Ascending aorta (tissue), 2 donors: Measurements from ENCODE around the gene CLEC19A. TPM values are rescaled to one million over a fixed set of nuclear protein-coding genes. Genes with fewer than 3 reads are reported as not detected.

Experiments
- DNase-seq, 2 donors: peaks; one replicate each; pipeline ENCODE4 v3.0.0-alpha.2; 2019; ENCODE audit warnings: low spot score in 2 of 2
- H3K27ac ChIP-seq, 2 donors: fragments of 200-600 bp; sonication (generic); one replicate each; pipeline ENCODE4 v1.5.1; 2016 to 2017; ENCODE audit warnings: mild to moderate bottlenecking in 1 of 2
- H3K27me3 ChIP-seq: fragments of 200-600 bp; sonication (generic); one replicate; pipeline ENCODE4 v1.5.1; 2017
- H3K36me3 ChIP-seq, 2 donors: fragments of 200-600 bp; sonication (generic); one replicate each; pipeline ENCODE4 v1.5.1; 2016
- H3K4me1 ChIP-seq, 2 donors: fragments of 200-600 bp; sonication (generic); one replicate each; pipeline ENCODE4 v1.5.1; 2016 to 2017; ENCODE audit warnings: mild to moderate bottlenecking in 1 of 2
- H3K4me3 ChIP-seq, 2 donors: fragments of 200-600 bp; sonication (generic); one replicate each; pipeline ENCODE4 v1.5.1; 2016 to 2017; ENCODE audit warnings: mild to moderate bottlenecking in 1 of 2
- H3K9me3 ChIP-seq, 2 donors: fragments of 200-600 bp; sonication (generic); one replicate each; pipeline ENCODE4 v1.5.1; 2016
- intact Hi-C: fragments of 100-400 bp; cut with DNase I; formaldehyde crosslinking; loops from one replicate; pipeline ENCODE4 v1.15.1; 2023
- total RNA-seq: library from RNA; depleted of rRNA; stranded (reverse); fragments of >200 nt; gene quantifications from one replicate; pipeline ENCODE4 v1.1.0, GENCODE V29; 2016
- TF ChIP-seq, protein P1 (sequence below), 3 experiments: fragments of 200-600 bp in 2 of 3; fragments of 450-650 bp in 1 of 3; sonication (generic) in 2 of 3; IDR thresholded peaks; one replicate each; pipeline ENCODE4 v1.5.1; 2016 to 2019; ENCODE audit warnings: antibody characterized with exemption in 3 of 3, mild to moderate bottlenecking in 1 of 3, moderate library complexity in 1 of 3

Gene CLEC19A
- total RNA-seq, 1 donor from 2014 or later = not detected

DNA sequence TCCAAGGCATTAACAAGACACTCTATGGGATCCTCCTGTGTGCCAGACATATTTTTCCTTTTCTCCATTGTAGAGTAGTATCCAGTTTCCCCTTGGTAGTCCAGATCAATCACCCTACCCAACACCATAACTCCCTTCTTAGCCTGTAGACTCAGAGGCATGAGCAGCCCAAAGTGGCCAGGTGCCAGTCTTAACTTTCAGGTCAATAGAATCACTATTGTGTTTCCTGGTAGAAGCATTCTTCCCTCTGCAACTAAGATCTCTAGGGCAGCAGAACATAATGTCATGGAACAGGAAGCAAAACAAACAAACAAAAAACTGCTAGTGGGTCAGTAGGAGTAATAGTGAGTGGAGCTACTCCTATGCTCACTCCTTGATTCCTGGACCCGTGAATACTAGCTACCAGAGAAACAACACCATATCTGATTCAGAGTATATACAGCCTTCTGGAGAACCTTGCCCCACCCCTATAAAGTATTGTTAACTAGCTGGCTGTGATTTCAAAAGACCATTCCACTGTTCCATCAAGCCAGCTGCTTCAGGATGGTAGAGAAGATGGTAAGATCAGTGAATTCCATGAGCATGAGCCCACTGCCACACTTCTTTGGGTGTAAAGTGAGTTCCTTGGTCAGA, 11.2 kb upstream of the CLEC19A start:
- no peaks in the 10 kb centered on the region for H3K9me3 ChIP-seq
- intact Hi-C loops = no loop called here
- no peak for DNase-seq
- no peak overlapping the region for H3K27ac ChIP-seq
- no peaks in the 10 kb centered on the region for H3K36me3 ChIP-seq
- no peaks in the 10 kb centered on the region for H3K4me1 ChIP-seq
- no peaks in the 10 kb centered on the region for H3K27me3 ChIP-seq
- TF ChIP-seq, protein P1, sequence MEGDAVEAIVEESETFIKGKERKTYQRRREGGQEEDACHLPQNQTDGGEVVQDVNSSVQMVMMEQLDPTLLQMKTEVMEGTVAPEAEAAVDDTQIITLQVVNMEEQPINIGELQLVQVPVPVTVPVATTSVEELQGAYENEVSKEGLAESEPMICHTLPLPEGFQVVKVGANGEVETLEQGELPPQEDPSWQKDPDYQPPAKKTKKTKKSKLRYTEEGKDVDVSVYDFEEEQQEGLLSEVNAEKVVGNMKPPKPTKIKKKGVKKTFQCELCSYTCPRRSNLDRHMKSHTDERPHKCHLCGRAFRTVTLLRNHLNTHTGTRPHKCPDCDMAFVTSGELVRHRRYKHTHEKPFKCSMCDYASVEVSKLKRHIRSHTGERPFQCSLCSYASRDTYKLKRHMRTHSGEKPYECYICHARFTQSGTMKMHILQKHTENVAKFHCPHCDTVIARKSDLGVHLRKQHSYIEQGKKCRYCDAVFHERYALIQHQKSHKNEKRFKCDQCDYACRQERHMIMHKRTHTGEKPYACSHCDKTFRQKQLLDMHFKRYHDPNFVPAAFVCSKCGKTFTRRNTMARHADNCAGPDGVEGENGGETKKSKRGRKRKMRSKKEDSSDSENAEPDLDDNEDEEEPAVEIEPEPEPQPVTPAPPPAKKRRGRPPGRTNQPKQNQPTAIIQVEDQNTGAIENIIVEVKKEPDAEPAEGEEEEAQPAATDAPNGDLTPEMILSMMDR (IDR thresholded peaks at IDR 0.05) = no peak
- H3K4me3 ChIP-seq = no peak overlapping the region

DNA sequence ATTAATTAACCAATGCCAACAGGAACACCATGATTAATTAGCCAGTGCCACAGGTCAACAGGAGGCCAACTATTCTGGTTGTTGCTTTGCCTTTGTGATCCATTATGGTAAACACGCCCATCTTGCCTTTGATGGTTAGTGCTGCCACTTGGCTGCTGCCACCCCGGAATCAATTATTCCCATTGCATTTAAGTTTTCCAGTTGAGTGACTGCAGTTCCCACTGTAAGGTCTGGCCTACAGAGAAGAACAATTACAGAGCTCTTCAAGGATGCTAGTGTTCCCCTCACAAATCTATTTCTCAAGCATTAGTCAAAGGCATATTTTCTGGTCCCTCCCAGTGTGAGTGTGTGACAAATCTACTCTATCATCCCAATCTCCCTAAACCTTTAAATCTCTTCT, 7.1 kb upstream of the CLEC19A start:
- H3K9me3 ChIP-seq = no peaks in the 10 kb centered on the region
- intact Hi-C loops = no loop called here
- DNase-seq = no peak
- H3K4me3 ChIP-seq = no peak overlapping the region
- TF ChIP-seq, protein P1 (IDR thresholded peaks at IDR 0.05) = no peak
- H3K27ac ChIP-seq = no peak overlapping the region
- no peaks in the 10 kb centered on the region for H3K36me3 ChIP-seq
- no peaks in the 10 kb centered on the region for H3K4me1 ChIP-seq
- H3K27me3 ChIP-seq = no peaks in the 10 kb centered on the region

- TF ChIP-seq, protein P1 (IDR thresholded peaks at IDR 0.05) = no peak
- H3K27me3 ChIP-seq = no peaks in the 10 kb centered on the region
- intact Hi-C loops = no loop called here
These were observed 4.3 kb upstream of the CLEC19A start for GRCh38 chr16:19281246-19281645.

GRCh38 chr16:19282101-19282500, 3.4 kb upstream of the CLEC19A start:
- no peak for DNase-seq
- TF ChIP-seq, protein P1 (IDR thresholded peaks at IDR 0.05) = no peak

More at GRCh38 chr16:19281246-19281645, 4.3 kb upstream of the CLEC19A start:
- Histone ChIP-seq H3K4me3 (no peak overlapping the region), H3K4me1 (no peaks in the 10 kb centered on the region), H3K9me3 (no peaks in the 10 kb centered on the region), H3K36me3 (no peaks in the 10 kb centered on the region), H3K27ac (no peak overlapping the region)
- no peak for DNase-seq

DNA sequence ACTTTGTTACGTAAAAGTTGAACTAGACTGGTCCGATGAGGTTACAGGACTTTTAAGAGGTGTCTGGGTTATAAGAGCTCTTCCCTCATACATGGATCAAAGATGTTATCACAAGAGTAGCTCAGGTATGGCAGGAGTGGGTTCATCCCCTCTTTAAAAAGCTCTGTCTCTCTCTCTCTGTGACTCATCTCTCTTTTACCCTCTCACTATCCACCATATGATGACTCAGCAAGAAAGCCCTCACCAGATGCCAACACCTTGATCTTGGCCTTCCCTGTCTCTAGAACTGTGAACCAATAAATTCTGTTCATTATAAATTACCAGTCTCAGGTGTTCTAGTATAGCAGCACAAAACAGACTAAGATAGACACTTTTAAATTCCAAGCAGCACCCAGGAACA, 1.9 kb upstream of the CLEC19A start:
- no peak overlapping the region for H3K4me3 ChIP-seq
- intact Hi-C loops = no loop called here
- H3K27ac ChIP-seq = no peak overlapping the region
- H3K36me3 ChIP-seq = no peaks in the 10 kb centered on the region
- no peaks in the 10 kb centered on the region for H3K27me3 ChIP-seq
- H3K4me1 ChIP-seq = no peaks in the 10 kb centered on the region
- H3K9me3 ChIP-seq = no peaks in the 10 kb centered on the region
- TF ChIP-seq, protein P1 (IDR thresholded peaks at IDR 0.05) = no peak
- no peak for DNase-seq

More at GRCh38 chr16:19282101-19282500, 3.4 kb upstream of the CLEC19A start:
- H3K4me3 ChIP-seq = no peak overlapping the region
- no peaks in the 10 kb centered on the region for H3K9me3 ChIP-seq
- H3K27ac ChIP-seq = no peak overlapping the region
- intact Hi-C loops = no loop called here
- H3K36me3 ChIP-seq = no peaks in the 10 kb centered on the region
- no peaks in the 10 kb centered on the region for H3K4me1 ChIP-seq
- no peaks in the 10 kb centered on the region for H3K27me3 ChIP-seq

- no peaks in the 10 kb centered on the region for H3K9me3 ChIP-seq
- DNase-seq = peak in 1 of 2 donors; percentile 17
- intact Hi-C loops = no loop called here
- H3K36me3 ChIP-seq = no peaks in the 10 kb centered on the region
- no peaks in the 10 kb centered on the region for H3K4me1 ChIP-seq
- no peak overlapping the region for H3K27ac ChIP-seq
- H3K4me3 ChIP-seq = no peak overlapping the region
- no peaks in the 10 kb centered on the region for H3K27me3 ChIP-seq
- TF ChIP-seq, protein P1 (IDR thresholded peaks at IDR 0.05) = no peak
These were observed 1.3 kb upstream of the CLEC19A start for GRCh38 chr16:19284207-19284606.
